Transverse colon (tissue), 4 donors: Measurements from ENCODE around the gene VSTM2L.

Experiments
- CTCF ChIP-seq, 5 experiments: fragments of 200-600 bp in 3 of 5; fragments of 450-650 bp in 2 of 5; sonication (generic) in 3 of 5; IDR thresholded peaks; 1 replicate in 2 of 5; 2 replicates in 3 of 5; pipeline ENCODE4 v1.5.1; 2016 to 2017; ENCODE audit warnings: antibody characterized with exemption in 5 of 5, inconsistent platforms in 3 of 5, mild to moderate bottlenecking in 2 of 5, moderate library complexity in 1 of 5
- EP300 ChIP-seq: sonication (generic); formaldehyde crosslinking; IDR thresholded peaks from one replicate; pipeline ENCODE4 v1.6.1; 2017; ENCODE audit warnings: antibody characterized with exemption, low read depth
- POLR2A ChIP-seq: fragments of 450-650 bp; IDR thresholded peaks from one replicate; pipeline ENCODE4 v1.6.1; 2016; ENCODE audit warnings: antibody characterized with exemption, mild to moderate bottlenecking, moderate library complexity
- POLR2AphosphoS5 ChIP-seq, 3 donors: sonication (generic); formaldehyde crosslinking; IDR thresholded peaks; one replicate each; pipeline ENCODE4 v1.6.1; 2016; ENCODE audit warnings: antibody characterized with exemption in 3 of 3

- no peak for TF ChIP-seq POLR2A
- TF ChIP-seq CTCF (IDR thresholded peaks at IDR 0.05) = no peak
- TF ChIP-seq POLR2AphosphoS5 (IDR thresholded peaks at IDR 0.05) = no peak
- TF ChIP-seq EP300 = no peak
Measured at GRCh38 chr20:37991157-37991866, 88.4 kb downstream of the VSTM2L start.
